GM18526 (cell line): ENCODE data around the gene PRH2.

Experiments
- POLR2A ChIP-seq: IDR thresholded peaks from 3 replicates; pipeline ENCODE4 v1.6.1; 2011; ENCODE audit not compliant: insufficient read length; ENCODE audit errors: extremely low read depth

Gene PRH2

GRCh38 chr12:10928746-10929286 lies at the start of gene PRH2:
PRH2 (plus strand) TSS chr12:10929236; CDS start chr12:10929274, 38 bp downstream.
- no peak for TF ChIP-seq POLR2A

GRCh38 chr12:10884086-10884725 lies 44.8 kb upstream of the PRH2 start, which contains the start of gene PRH1:
PRH1 (minus strand) TSS chr12:10884255; CDS start chr12:10884217, 38 bp downstream.
- no peak for TF ChIP-seq POLR2A

GRCh38 chr12:10889226-10889625 lies 39.8 kb upstream of the PRH2 start:
- TF ChIP-seq POLR2A, result no peak

GRCh38 chr12:10891937-10892336 lies 37.1 kb upstream of the PRH2 start:
- no peak for TF ChIP-seq POLR2A

GRCh38 chr12:10896854-10897253 lies 32.2 kb upstream of the PRH2 start:
- TF ChIP-seq POLR2A, result no peak

GRCh38 chr12:10900530-10900929 lies 28.5 kb upstream of the PRH2 start:
- TF ChIP-seq POLR2A, result no peak

GRCh38 chr12:10900972-10901371 lies 28.1 kb upstream of the PRH2 start:
- TF ChIP-seq POLR2A, result no peak

GRCh38 chr12:10901427-10901826 lies 27.6 kb upstream of the PRH2 start:
- no peak for TF ChIP-seq POLR2A

GRCh38 chr12:10904686-10905085 lies 24.4 kb upstream of the PRH2 start:
- TF ChIP-seq POLR2A, result no peak

GRCh38 chr12:10909462-10909861 lies 19.6 kb upstream of the PRH2 start, which contains the start of gene TAS2R13:
TAS2R13 (minus strand) TSS chr12:10909562; CDS start chr12:10909298, 264 bp downstream.
- no peak for TF ChIP-seq POLR2A

- no peak for TF ChIP-seq POLR2A
Measured at GRCh38 chr12:10910380-10910779, 18.7 kb upstream of the PRH2 start.

- no peak for TF ChIP-seq POLR2A
Measured at GRCh38 chr12:10919809-10920208, 9.2 kb upstream of the PRH2 start.

- no peak for TF ChIP-seq POLR2A
Measured at GRCh38 chr12:10926269-10926668, 2.8 kb upstream of the PRH2 start.

GRCh38 chr12:10936506-10936905 lies 7.5 kb downstream of the PRH2 start:
- TF ChIP-seq POLR2A, result no peak

- TF ChIP-seq POLR2A, result no peak
Measured at GRCh38 chr12:10939163-10939562, 10.1 kb downstream of the PRH2 start, which contains the start of gene TAS2R14. TAS2R14 (minus strand) TSS chr12:10939263; CDS start chr12:10939207, 56 bp downstream.

GRCh38 chr12:10940389-10940788 lies 11.4 kb downstream of the PRH2 start:
- TF ChIP-seq POLR2A, result no peak

- TF ChIP-seq POLR2A, result no peak
Measured at GRCh38 chr12:10941369-10941768, 12.3 kb downstream of the PRH2 start.
